Tibial artery (tissue), 4 donors: ENCODE measurements around the gene SYNE2.

Experiments used
- DNase-seq, 2 donors: peaks; one replicate each; pipeline ENCODE4 v3.0.0-alpha.2; 2019
- H3K27ac ChIP-seq, 2 donors: fragments of 200-600 bp; sonication (generic) in 1 of 2; 1 replicate in 1 of 2; 2 replicates in 1 of 2; pipeline ENCODE4 v1.5.1; 2018 to 2019; ENCODE audit warnings: mild to moderate bottlenecking in 1 of 2
- H3K27me3 ChIP-seq, 2 donors: fragments of 200-600 bp; sonication (generic) in 1 of 2; one replicate each; pipeline versions ENCODE4 v1.5.1 to v1.6.0; 2016 to 2019
- H3K36me3 ChIP-seq, 3 donors: fragments of 200-600 bp; sonication (generic) in 2 of 3; one replicate each; pipeline ENCODE4 v1.5.1; 2016 to 2019; ENCODE audit warnings: mild to moderate bottlenecking in 2 of 3
- H3K4me1 ChIP-seq, 4 donors: fragments of 200-600 bp; sonication (generic) in 2 of 4; 1 replicate in 3 of 4; 2 replicates in 1 of 4; pipeline ENCODE4 v1.5.1; 2016 to 2019
- H3K4me3 ChIP-seq, 2 donors: fragments of 200-600 bp; sonication (generic) in 1 of 2; 1 replicate in 1 of 2; 2 replicates in 1 of 2; pipeline ENCODE4 v1.5.1; 2018 to 2019; ENCODE audit warnings: mild to moderate bottlenecking in 2 of 2
- H3K9me3 ChIP-seq, 3 donors: fragments of 200-600 bp; sonication (generic) in 1 of 3; one replicate each; pipeline ENCODE4 v1.5.1; 2016 to 2019
- intact Hi-C: fragments of 100-400 bp; cut with DNase I; formaldehyde crosslinking; loops from one replicate; pipeline ENCODE4 v1.15.0; 2023; ENCODE audit warnings: low total_unique reads
- TF ChIP-seq, protein P1 (sequence below), 2 experiments: fragments of 200-600 bp in 1 of 2; fragments of 450-650 bp in 1 of 2; IDR thresholded peaks; one replicate each; pipeline ENCODE4 v1.5.1; 2017 to 2019; ENCODE audit warnings: antibody characterized with exemption in 2 of 2, mild to moderate bottlenecking in 1 of 2, moderate library complexity in 1 of 2

The SYNE2 gene

DNA sequence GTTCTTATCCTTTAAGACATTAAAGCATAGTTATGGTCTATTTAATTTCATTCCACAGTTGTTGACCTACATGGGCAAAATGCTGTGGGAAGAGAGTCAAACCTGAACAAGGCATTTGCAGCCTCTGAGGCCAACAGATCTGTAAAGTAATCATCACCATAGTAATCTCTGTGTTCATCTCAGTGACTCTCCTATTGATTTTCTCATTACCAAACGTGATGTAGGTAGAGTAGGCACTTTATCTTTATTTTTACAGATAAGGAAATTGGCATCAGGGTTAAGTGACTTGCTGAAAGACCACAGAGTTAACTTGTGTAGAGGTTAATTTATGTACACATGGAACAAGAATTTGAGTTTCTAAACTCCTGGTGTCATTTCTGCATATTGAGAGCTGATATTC is 238.4 kb downstream of the SYNE2 start:
- H3K9me3 ChIP-seq = no peaks in the 10 kb centered on the region
- peaks cover 15 to 43% (median 39%) of the 10 kb centered on the region in 3 donors for H3K36me3 ChIP-seq
- H3K4me1 ChIP-seq = peaks cover 0 to 10% (median 0%) of the 10 kb centered on the region in 4 donors
- TF ChIP-seq, protein P1, sequence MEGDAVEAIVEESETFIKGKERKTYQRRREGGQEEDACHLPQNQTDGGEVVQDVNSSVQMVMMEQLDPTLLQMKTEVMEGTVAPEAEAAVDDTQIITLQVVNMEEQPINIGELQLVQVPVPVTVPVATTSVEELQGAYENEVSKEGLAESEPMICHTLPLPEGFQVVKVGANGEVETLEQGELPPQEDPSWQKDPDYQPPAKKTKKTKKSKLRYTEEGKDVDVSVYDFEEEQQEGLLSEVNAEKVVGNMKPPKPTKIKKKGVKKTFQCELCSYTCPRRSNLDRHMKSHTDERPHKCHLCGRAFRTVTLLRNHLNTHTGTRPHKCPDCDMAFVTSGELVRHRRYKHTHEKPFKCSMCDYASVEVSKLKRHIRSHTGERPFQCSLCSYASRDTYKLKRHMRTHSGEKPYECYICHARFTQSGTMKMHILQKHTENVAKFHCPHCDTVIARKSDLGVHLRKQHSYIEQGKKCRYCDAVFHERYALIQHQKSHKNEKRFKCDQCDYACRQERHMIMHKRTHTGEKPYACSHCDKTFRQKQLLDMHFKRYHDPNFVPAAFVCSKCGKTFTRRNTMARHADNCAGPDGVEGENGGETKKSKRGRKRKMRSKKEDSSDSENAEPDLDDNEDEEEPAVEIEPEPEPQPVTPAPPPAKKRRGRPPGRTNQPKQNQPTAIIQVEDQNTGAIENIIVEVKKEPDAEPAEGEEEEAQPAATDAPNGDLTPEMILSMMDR (IDR thresholded peaks at IDR 0.05) = no peak
- intact Hi-C loops = no loop called here
- H3K27me3 ChIP-seq = no peaks in the 10 kb centered on the region
- H3K27ac ChIP-seq = no peak overlapping the region
- DNase-seq = no peak
- no peak overlapping the region for H3K4me3 ChIP-seq

DNA sequence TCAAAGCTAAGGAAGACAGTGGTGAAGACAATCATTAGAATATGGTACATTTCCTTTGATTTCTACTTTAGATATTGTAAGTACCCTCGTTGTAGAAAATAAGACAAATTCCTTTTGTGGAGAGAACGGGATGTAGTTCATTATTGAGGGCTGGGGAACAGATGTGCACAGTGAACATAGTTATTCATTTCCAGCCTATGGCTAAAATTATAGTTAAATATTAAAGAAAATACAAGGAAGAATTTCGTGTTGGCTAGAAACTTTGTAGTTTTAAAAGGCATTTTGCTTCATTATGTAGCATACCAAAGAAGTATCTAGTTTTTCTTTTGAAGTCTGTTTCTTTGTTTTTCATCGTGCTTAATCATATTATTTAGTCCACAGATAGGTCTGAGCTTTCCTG is 239.5 kb downstream of the SYNE2 start:
- Histone ChIP-seq H3K27ac (no peak overlapping the region), H3K4me1 (peaks cover 0 to 15% (median 0%) of the 10 kb centered on the region in 4 donors), H3K36me3 (peaks cover 15 to 52% (median 44%) of the 10 kb centered on the region in 3 donors), H3K27me3 (no peaks in the 10 kb centered on the region), H3K9me3 (no peaks in the 10 kb centered on the region), H3K4me3 (no peak overlapping the region)
- intact Hi-C loops = no loop called here
- no peak for DNase-seq
- TF ChIP-seq, protein P1 (IDR thresholded peaks at IDR 0.05) = no peak

DNA sequence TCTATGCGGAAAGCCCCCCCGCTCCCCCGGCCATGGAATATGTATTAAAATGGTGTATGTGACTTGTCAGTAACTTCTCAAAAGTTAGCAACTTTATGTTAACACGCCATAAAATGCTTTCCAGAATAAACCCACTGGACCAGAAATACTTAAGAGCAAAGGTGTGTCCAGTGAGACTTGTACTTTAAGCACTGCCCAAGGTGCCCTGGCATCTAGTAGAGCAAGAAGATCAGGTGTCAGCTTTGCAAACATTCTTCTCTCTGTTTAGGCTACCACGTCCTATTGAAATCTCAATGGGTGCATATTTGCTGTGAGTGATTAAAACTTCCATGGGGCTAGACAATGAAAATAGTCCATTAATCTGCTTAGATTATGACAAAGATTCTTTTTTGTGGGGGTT is 240.1 kb downstream of the SYNE2 start:
- no peak overlapping the region for H3K27ac ChIP-seq
- H3K36me3 ChIP-seq = peaks cover 19 to 53% (median 43%) of the 10 kb centered on the region in 3 donors
- no peaks in the 10 kb centered on the region for H3K9me3 ChIP-seq
- DNase-seq = no peak
- H3K27me3 ChIP-seq = no peaks in the 10 kb centered on the region
- intact Hi-C loops = no loop called here
- TF ChIP-seq, protein P1 (IDR thresholded peaks at IDR 0.05) = no peak
- peaks cover 0 to 15% (median 0%) of the 10 kb centered on the region in 4 donors for H3K4me1 ChIP-seq
- no peak overlapping the region for H3K4me3 ChIP-seq

DNA sequence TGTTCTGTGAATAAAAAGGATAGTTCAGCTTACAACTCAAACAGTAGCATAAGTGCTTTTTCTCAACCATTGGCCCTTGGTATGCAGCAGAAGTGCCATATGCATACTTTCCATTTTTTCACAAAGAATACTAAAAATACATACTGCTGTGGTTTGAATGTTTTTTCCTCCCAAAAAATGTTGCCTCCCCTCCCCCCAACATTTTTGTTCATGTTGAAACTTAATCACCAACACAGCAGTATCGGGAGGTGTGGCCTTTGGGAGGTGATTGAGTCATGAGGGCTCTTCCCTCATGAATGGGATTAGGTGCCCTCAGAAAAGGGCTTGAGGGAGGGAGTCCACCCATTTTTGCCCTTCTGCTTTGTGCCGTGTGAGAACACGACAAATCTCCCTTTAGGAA is 242.8 kb downstream of the SYNE2 start:
- H3K36me3 ChIP-seq = peaks cover 16 to 48% (median 38%) of the 10 kb centered on the region in 3 donors
- H3K4me3 ChIP-seq = no peak overlapping the region
- no peak for DNase-seq
- H3K9me3 ChIP-seq = no peaks in the 10 kb centered on the region
- H3K4me1 ChIP-seq = peaks cover 0 to 15% (median 0%) of the 10 kb centered on the region in 4 donors
- TF ChIP-seq, protein P1 (IDR thresholded peaks at IDR 0.05) = no peak
- intact Hi-C loops = no loop called here
- no peaks in the 10 kb centered on the region for H3K27me3 ChIP-seq
- peak overlapping the region in 1 of 2 donors; percentile 25 for H3K27ac ChIP-seq

DNA sequence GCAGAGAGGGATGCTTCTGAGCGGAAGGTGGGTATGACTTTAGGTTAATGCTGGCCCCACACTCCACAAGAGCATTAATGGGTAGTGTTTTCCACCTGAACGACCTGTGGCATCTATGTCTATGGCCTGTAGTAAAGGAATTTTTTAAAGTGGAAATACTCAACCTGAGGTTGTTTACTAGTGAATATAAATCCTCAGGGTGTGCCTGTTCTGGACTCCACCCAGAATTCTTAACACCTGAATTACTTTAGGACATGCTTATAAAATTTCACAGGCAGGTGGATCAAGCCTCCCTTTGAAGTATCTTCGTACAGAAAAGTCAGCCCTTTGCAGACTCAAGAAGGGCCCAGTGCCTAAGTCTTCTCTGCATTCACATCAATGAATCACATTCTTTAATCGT is 245.3 kb downstream of the SYNE2 start:
- H3K4me3 ChIP-seq = no peak overlapping the region
- TF ChIP-seq, protein P1 (IDR thresholded peaks at IDR 0.05) = no peak
- H3K9me3 ChIP-seq = no peaks in the 10 kb centered on the region
- DNase-seq = no peak
- H3K36me3 ChIP-seq = peaks cover 16 to 59% (median 26%) of the 10 kb centered on the region in 3 donors
- intact Hi-C loops = no loop called here
- no peaks in the 10 kb centered on the region for H3K27me3 ChIP-seq
- no peak overlapping the region for H3K27ac ChIP-seq
- peaks cover 0 to 15% (median 0%) of the 10 kb centered on the region in 4 donors for H3K4me1 ChIP-seq

DNA sequence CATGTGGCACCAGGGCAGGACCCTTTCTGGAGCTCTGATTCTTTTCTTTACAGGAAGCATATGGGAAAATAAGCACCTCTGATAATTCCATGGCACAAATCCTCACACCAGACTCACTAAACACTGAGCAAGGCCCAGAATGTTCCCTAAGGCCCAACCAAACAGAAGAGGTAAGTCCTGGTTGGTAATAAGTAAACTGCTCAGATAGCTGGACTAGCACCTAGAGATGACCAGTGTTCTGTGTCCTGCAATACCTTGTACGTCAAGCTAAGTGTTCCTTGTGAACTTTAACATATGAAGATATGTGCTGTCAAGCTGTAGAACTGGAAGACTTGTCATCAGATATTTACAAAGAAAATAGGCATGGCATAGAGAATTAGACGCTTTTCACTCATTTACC is 254.6 kb downstream of the SYNE2 start:
- Histone ChIP-seq H3K4me1 (peaks cover 0 to 26% (median 1%) of the 10 kb centered on the region in 4 donors), H3K4me3 (no peak overlapping the region), H3K36me3 (peaks cover 18 to 60% (median 36%) of the 10 kb centered on the region in 3 donors), H3K27ac (no peak overlapping the region), H3K27me3 (no peaks in the 10 kb centered on the region), H3K9me3 (no peaks in the 10 kb centered on the region)
- TF ChIP-seq, protein P1 (IDR thresholded peaks at IDR 0.05) = no peak
- DNase-seq = no peak
- intact Hi-C loops = no loop called here
